IMR-90 (cell line): ENCODE measurements around the gene NR4A3. TPM values are rescaled to one million over a fixed set of nuclear protein-coding genes. Genes with fewer than 3 reads are reported as not detected.

Source experiments
- ATAC-seq: fragments of 200-7000 bp; cut with Tn5 transposase; 2 replicates; pipeline ENCODE4 v1.9.1; 2020; ENCODE audit warnings: low read depth, mild to moderate bottlenecking, moderate library complexity
- BruUV-seq: library from RNA; stranded (reverse); fragments of 400-500 nt; replicated peaks from 2 replicates; lab custom pipeline; 2021; lab: Mats Ljungman, UMichigan
- CTCF ChIA-PET: fragments of 300-600 bp; formaldehyde crosslinking; extraction: SDS; loops from one replicate; lab custom pipeline; 2021; ENCODE audit warnings: antibody characterized with exemption; lab: Yijun Ruan, JAX
- POLR2A ChIA-PET: fragments of 300-600 bp; sonication (Branson Sonifier 250); formaldehyde crosslinking; loops from one replicate; lab custom pipeline; 2022; ENCODE audit warnings: antibody characterized with exemption; ENCODE audit not compliant: unreplicated experiment; lab: Charles Lee
- DNase-seq: peaks from one replicate; pipeline ENCODE4 v3.0.0; 2013
- H2AFZ ChIP-seq: replicated peaks from 2 replicates; pipeline ENCODE3; 2013; ENCODE audit warnings: low read length, mild to moderate bottlenecking; ENCODE audit not compliant: poor library complexity
- H2AK5ac ChIP-seq: 2 replicates; pipeline ENCODE4 v1.6.1; 2013; ENCODE audit warnings: low read depth, low read length, inconsistent platforms
- H2AK9ac ChIP-seq: replicated peaks from 2 replicates; pipeline ENCODE3; 2013; ENCODE audit warnings: mild to moderate bottlenecking, low read depth, low read length, moderate library complexity; ENCODE audit not compliant: poor library complexity
- H2BK120ac ChIP-seq: 2 replicates; pipeline ENCODE4 v1.6.1; 2013; ENCODE audit warnings: low read depth, low read length, inconsistent platforms
- H2BK15ac ChIP-seq: 3 replicates; pipeline ENCODE4 v1.6.1; 2013; ENCODE audit warnings: low read depth, low read length, inconsistent platforms
- H2BK20ac ChIP-seq: 2 replicates; pipeline ENCODE4 v1.6.1; 2013; ENCODE audit warnings: low read depth, mild to moderate bottlenecking, inconsistent platforms, low read length, moderate library complexity
- H2BK5ac ChIP-seq: 2 replicates; pipeline ENCODE4 v1.6.1; 2013; ENCODE audit warnings: mild to moderate bottlenecking, low read depth, low read length, inconsistent platforms; ENCODE audit not compliant: poor library complexity, severe bottlenecking
- H3K14ac ChIP-seq: replicated peaks from 2 replicates; pipeline ENCODE4 v1.6.1; 2013; ENCODE audit warnings: low read depth, low read length, inconsistent platforms
- H3K18ac ChIP-seq: 2 replicates; pipeline ENCODE4 v1.6.1; 2013; ENCODE audit warnings: low read depth, low read length, control low read depth
- H3K23ac ChIP-seq: 2 replicates; pipeline ENCODE4 v1.6.1; 2013; ENCODE audit warnings: low read depth, low read length, inconsistent platforms
- H3K27ac ChIP-seq: 2 replicates; pipeline ENCODE4 v1.5.1; 2013; ENCODE audit warnings: mild to moderate bottlenecking, control low read depth, low read length; ENCODE audit not compliant: insufficient read depth
- H3K27me3 ChIP-seq: 2 replicates; pipeline ENCODE4 v1.6.1; 2013; ENCODE audit warnings: low read length; ENCODE audit not compliant: control insufficient read depth, insufficient read depth
- H3K36me3 ChIP-seq: 2 replicates; pipeline ENCODE4 v1.6.1; 2013; ENCODE audit warnings: low read length, mixed read lengths; ENCODE audit not compliant: control insufficient read depth, insufficient read depth
- H3K4ac ChIP-seq: 2 replicates; pipeline ENCODE4 v1.6.1; 2013; ENCODE audit warnings: low read depth, low read length, inconsistent platforms
- H3K4me1 ChIP-seq: 2 replicates; pipeline ENCODE4 v1.6.1; 2013; ENCODE audit warnings: low read length, mixed read lengths; ENCODE audit not compliant: control insufficient read depth, insufficient read depth
- H3K4me2 ChIP-seq: 2 replicates; pipeline ENCODE4 v1.6.1; 2013; ENCODE audit warnings: low read depth, mild to moderate bottlenecking, control low read depth, low read length, moderate library complexity
- H3K4me3 ChIP-seq: 2 replicates; pipeline ENCODE4 v1.5.1; 2013; ENCODE audit warnings: low read depth, mild to moderate bottlenecking, control low read depth, low read length, moderate library complexity; ENCODE audit not compliant: insufficient read depth
- H3K56ac ChIP-seq: 2 replicates; pipeline ENCODE4 v1.6.1; 2013; ENCODE audit warnings: low read length, inconsistent platforms; ENCODE audit not compliant: insufficient read depth; ENCODE audit errors: extremely low read depth
- H3K79me1 ChIP-seq, 2 experiments: 2 replicates each; pipeline ENCODE4 v1.6.1; 2013; ENCODE audit warnings: low read length in 2 of 2, inconsistent platforms in 1 of 2, low read depth in 1 of 2
- H3K9ac ChIP-seq: 2 replicates; pipeline ENCODE4 v1.6.1; 2013; ENCODE audit warnings: low read depth, low read length, control low read depth
- H3K9me1 ChIP-seq: 2 replicates; pipeline ENCODE4 v1.6.1; 2013; ENCODE audit warnings: low read length, inconsistent platforms; ENCODE audit not compliant: insufficient read depth
- H3K9me3 ChIP-seq: 2 replicates; pipeline ENCODE4 v1.6.1; 2013; ENCODE audit warnings: low read length; ENCODE audit not compliant: control insufficient read depth, insufficient read depth
- H4K20me1 ChIP-seq: 2 replicates; pipeline ENCODE4 v1.6.1; 2013; ENCODE audit warnings: low read length, inconsistent platforms; ENCODE audit not compliant: insufficient read depth
- H4K5ac ChIP-seq: 2 replicates; pipeline ENCODE4 v1.6.1; 2013; ENCODE audit warnings: mild to moderate bottlenecking, low read depth, low read length, control low read depth
- H4K8ac ChIP-seq, 2 experiments: 2 replicates each; pipeline ENCODE4 v1.6.1; 2013; ENCODE audit warnings: low read depth in 2 of 2, low read length in 2 of 2, control low read depth in 1 of 2, inconsistent platforms in 1 of 2
- H4K91ac ChIP-seq: 2 replicates; pipeline ENCODE4 v1.6.1; 2013; ENCODE audit warnings: low read depth, low read length, inconsistent platforms; ENCODE audit not compliant: insufficient read depth
- BHLHE40 ChIP-seq: fragments of 150-350 bp; IDR thresholded peaks from 2 replicates; pipeline ENCODE4 v1.6.1; 2016; ENCODE audit warnings: mild to moderate bottlenecking, low read depth, low read length
- CTCF ChIP-seq: conservative IDR thresholded peaks from 2 replicates; pipeline ENCODE4 v1.5.1; 2012; ENCODE audit warnings: mild to moderate bottlenecking, low read depth, low read length, improper control_type of control experiment
- ELK1 ChIP-seq: fragments of 150-350 bp; IDR thresholded peaks from 2 replicates; pipeline ENCODE4 v1.6.1; 2016; ENCODE audit warnings: low read depth, mild to moderate bottlenecking, low read length, moderate library complexity, borderline replicate concordance
- MAFK ChIP-seq: IDR thresholded peaks from 2 replicates; pipeline ENCODE4 v1.6.1; 2012; ENCODE audit warnings: low read depth, low read length, improper control_type of control experiment
- MXI1 ChIP-seq: IDR thresholded peaks from 2 replicates; pipeline ENCODE4 v1.6.1; 2012; ENCODE audit warnings: low read depth, mild to moderate bottlenecking, low read length, moderate library complexity, borderline replicate concordance
- NFE2L2 ChIP-seq: fragments of 150-350 bp; IDR thresholded peaks from 2 replicates; pipeline ENCODE4 v1.6.1; 2016; ENCODE audit warnings: low read depth, mild to moderate bottlenecking, low read length
- SMC3 ChIP-seq: fragments of 150-350 bp; IDR thresholded peaks from 2 replicates; pipeline ENCODE4 v1.6.1; 2016; ENCODE audit warnings: low read depth, mild to moderate bottlenecking, antibody characterized with exemption, low read length, moderate library complexity
- WGBS, 2 experiments: methylation state at CpG; one replicate each; pipeline versions ENCODE4 v1.1.5 to v1.1.7; 2013; ENCODE audit warnings: missing lambda C conversion rate in 2 of 2; ENCODE audit not compliant: insufficient read length in 1 of 2; ENCODE audit errors: extremely low coverage in 2 of 2; 5-methylcytosine and 5-hydroxymethylcytosine counted together
- dilution Hi-C: fragments of 300-500 bp; cut with HindIII; formaldehyde crosslinking; loops from one replicate; pipeline ENCODE4 v1.14.3; 2018; ENCODE audit warnings: low sequenced_read_pairs; ENCODE audit not compliant: unreplicated experiment
- in situ Hi-C: fragments of 300-500 bp; cut with MboI; formaldehyde crosslinking; loops from 3 replicates; pipeline ENCODE4 v1.14.3; 2019; ENCODE audit warnings: low sequenced_read_pairs, inconsistent platforms, mixed read lengths
- intact Hi-C: fragments of 100-400 bp; cut with micrococcal nuclease; formaldehyde crosslinking; loops from 2 replicates; pipeline ENCODE4 v1.10.0; 2022
- polyA plus RNA-seq, 3 experiments: library from polyadenylated mRNA; depleted of rRNA; stranded (reverse); fragments of >200 nt; gene quantifications; 2 replicates each; pipeline ENCODE4 v1.2.3, GENCODE V29; 2012; ENCODE audit warnings: low replicate concordance in 1 of 3
- total RNA-seq: library from RNA; depleted of rRNA; stranded (reverse); fragments of >200 nt; gene quantifications from 2 replicates; pipeline ENCODE4 v1.2.3, GENCODE V29; 2012; rRNA removed

Gene NR4A3
- total and polyA plus RNA-seq, 2 of the 4 experiments (the other 2 are of a cell fraction), result 0.27 to 0.54 TPM

- no peak overlapping the region for H3K56ac ChIP-seq
- no peak overlapping the region for H3K4ac ChIP-seq
- H4K8ac ChIP-seq, result no peak overlapping the region
- H4K91ac ChIP-seq, result no peak overlapping the region
- WGBS, 2 experiments, result 80% methylated on average over 1 of the region's 7 CpGs; no CpG with 5 or more reads in 1 of the 2 experiments
- no peaks in the 10 kb centered on the region for H4K20me1 ChIP-seq
- CTCF ChIA-PET, result no interaction called here
- H3K4me3 ChIP-seq, result no peak overlapping the region
- dilution Hi-C loops, result no loop called here
- peaks cover 20 to 32% of the 10 kb centered on the region in 2 experiments for H3K79me1 ChIP-seq
- no peak overlapping the region for H4K5ac ChIP-seq
- H3K9me3 ChIP-seq, result no peaks in the 10 kb centered on the region
- in situ Hi-C loops, result no loop called here
- no peak overlapping the region for H2BK120ac ChIP-seq
- H3K14ac ChIP-seq, result no peak overlapping the region
- H2BK5ac ChIP-seq, result no peak overlapping the region
- no peak overlapping the region for H2BK15ac ChIP-seq
- H2AFZ ChIP-seq, result no peak overlapping the region
- H3K18ac ChIP-seq, result no peak overlapping the region
- H3K9me1 ChIP-seq, result no peaks in the 10 kb centered on the region; the same call in 1 of the 2 replicates
- H3K4me1 ChIP-seq, result no peaks in the 10 kb centered on the region
- no peak overlapping the region for H3K23ac ChIP-seq
- no peak overlapping the region for H2BK20ac ChIP-seq
- ATAC-seq (no peak), DNase-seq (no peak)
- no peak overlapping the region for H3K4me2 ChIP-seq
- no peaks in the 10 kb centered on the region for H3K27me3 ChIP-seq
- peaks cover 7% of the 10 kb centered on the region for H3K36me3 ChIP-seq
- POLR2A ChIA-PET, result no interaction called here
- intact Hi-C loops, result no loop called here
- TF ChIP-seq MAFK (no peak), ELK1 (no peak), NFE2L2 (no peak), CTCF (no peak), MXI1 (no peak), BHLHE40 (no peak), SMC3 (no peak)
- BruUV-seq, result no TSS peak
- H2AK9ac ChIP-seq, result no peak overlapping the region
- H3K27ac ChIP-seq, result no peak overlapping the region
- H3K9ac ChIP-seq, result no peak overlapping the region
- no peak overlapping the region for H2AK5ac ChIP-seq
Measured at GRCh38 chr9:99911600-99911999, 89.9 kb downstream of the NR4A3 start.

Other genes with a start within 250 kb of the NR4A3 start
- gene STX17, start 84.8 kb downstream of the NR4A3 start, total RNA-seq, result 11.7 and 17.2 TPM in 2 replicates
- 4.7 and 6.2 TPM in 2 replicates for gene STX17, start 84.8 kb downstream of the NR4A3 start, polyA plus RNA-seq (2012; rRNA removed)